H1 (cell line): ENCODE data around the gene GNG12. TPM values are rescaled to one million over a fixed set of nuclear protein-coding genes. Genes with fewer than 3 reads are reported as not detected.

ENCODE experiments used
- CTCF ChIA-PET: fragments of 300-600 bp; sonication (Branson Sonifier 250); formaldehyde crosslinking; loops from one replicate; lab custom pipeline; 2021; ENCODE audit not compliant: partially characterized antibody; lab: Charles Lee
- POLR2A ChIA-PET: fragments of 300-600 bp; sonication (Branson Sonifier 250); formaldehyde crosslinking; loops from one replicate; lab custom pipeline; 2021; ENCODE audit warnings: inconsistent platforms; ENCODE audit not compliant: partially characterized antibody; lab: Charles Lee
- DNase-seq, 2 experiments: peaks; one replicate each; pipeline versions ENCODE4 v3.0.0 to v3.0.0-alpha.2; 2010 to 2022; ENCODE audit warnings: low spot score in 2 of 2, low read depth in 1 of 2, mixed read lengths in 1 of 2
- FAIRE-seq: peaks from 2 replicates; lab custom pipeline; 2011; peaks lifted over from hg19 to GRCh38; lab: Jason Lieb, UNC
- H2AFZ ChIP-seq: 2 replicates; pipeline ENCODE4 v1.8.1; 2012; ENCODE audit warnings: low read length, inconsistent platforms
- H2AK5ac ChIP-seq: 2 replicates; pipeline ENCODE4 v1.6.1; 2013; ENCODE audit warnings: low read depth, low read length
- H2BK120ac ChIP-seq: replicated peaks from 2 replicates; pipeline ENCODE3; 2013; ENCODE audit warnings: low read depth, low read length, inconsistent platforms
- H2BK12ac ChIP-seq: 2 replicates; pipeline ENCODE4 v1.6.1; 2013; ENCODE audit warnings: low read depth, low read length
- H2BK15ac ChIP-seq: 2 replicates; pipeline ENCODE4 v1.6.1; 2013; ENCODE audit warnings: low read length
- H2BK20ac ChIP-seq: 2 replicates; pipeline ENCODE4 v1.6.1; 2013; ENCODE audit warnings: low read length
- H2BK5ac ChIP-seq: 2 replicates; pipeline ENCODE4 v1.6.1; 2013; ENCODE audit warnings: low read depth, low read length
- H3K14ac ChIP-seq: 2 replicates; pipeline ENCODE4 v1.6.1; 2013; ENCODE audit warnings: inconsistent platforms; ENCODE audit not compliant: insufficient read length
- H3K18ac ChIP-seq: 2 replicates; pipeline ENCODE4 v1.6.1; 2013; ENCODE audit warnings: low read length; ENCODE audit errors: extremely low read depth
- H3K23ac ChIP-seq: 2 replicates; pipeline ENCODE4 v1.6.1; 2013; ENCODE audit warnings: inconsistent platforms; ENCODE audit not compliant: insufficient read length
- H3K23me2 ChIP-seq: 2 replicates; pipeline ENCODE4 v1.6.1; 2013; ENCODE audit warnings: low read depth, low read length
- H3K27ac ChIP-seq: 2 replicates; pipeline ENCODE4 v1.6.1; 2011; ENCODE audit warnings: low read depth, low read length, inconsistent platforms
- H3K27me3 ChIP-seq, 4 experiments: replicated peaks in 1 of 4; 1 replicate in 1 of 4; 2 replicates in 3 of 4; pipeline versions ENCODE4 v1.6.1 to v1.8.1; 2011 to 2013; ENCODE audit warnings: low read length in 3 of 4, mild to moderate bottlenecking in 3 of 4, inconsistent platforms in 2 of 4, mixed read lengths in 2 of 4, moderate library complexity in 1 of 4; ENCODE audit not compliant: control insufficient read depth in 3 of 4, insufficient read depth in 3 of 4; ENCODE audit errors: extremely low read depth in 1 of 4
- H3K36me3 ChIP-seq, 4 experiments: 2 replicates each; pipeline versions ENCODE4 v1.6.1 to v1.8.1; 2011 to 2013; ENCODE audit warnings: mild to moderate bottlenecking in 4 of 4, low read length in 3 of 4, moderate library complexity in 2 of 4, control low read depth in 1 of 4, inconsistent platforms in 1 of 4; ENCODE audit not compliant: insufficient read depth in 4 of 4, control insufficient read depth in 2 of 4
- H3K4ac ChIP-seq: replicated peaks from 2 replicates; pipeline ENCODE3; 2013; ENCODE audit warnings: low read length, low read depth, mixed read lengths, inconsistent platforms; ENCODE audit not compliant: insufficient read length
- H3K4me1 ChIP-seq, 4 experiments: replicated peaks in 1 of 4; 1 replicate in 1 of 4; 2 replicates in 3 of 4; pipeline versions ENCODE4 v1.6.1 to v1.8.1; 2011 to 2013; ENCODE audit warnings: low read length in 3 of 4, inconsistent platforms in 2 of 4, mixed read lengths in 1 of 4; ENCODE audit not compliant: insufficient read depth in 4 of 4, control insufficient read depth in 3 of 4
- H3K4me2 ChIP-seq, 2 experiments: 2 replicates each; pipeline versions ENCODE4 v1.6.1 to v1.8.1; 2011 to 2013; ENCODE audit warnings: low read depth in 2 of 2, low read length in 2 of 2, control low read depth in 1 of 2, inconsistent platforms in 1 of 2, mild to moderate bottlenecking in 1 of 2; ENCODE audit not compliant: insufficient read depth in 1 of 2
- H3K4me3 ChIP-seq, 4 experiments: fragments of 200-600, 300-600 bp in 1 of 4; sonication (generic), shearing (Covaris generic), sonication (Bioruptor Twin) in 1 of 4; 2 replicates each; pipeline versions ENCODE4 v1.5.1 to v1.8.1; 2011 to 2016; ENCODE audit warnings: low read length in 4 of 4, low read depth in 3 of 4, control low read depth in 2 of 4, inconsistent platforms in 2 of 4, mild to moderate bottlenecking in 2 of 4, mixed read lengths in 1 of 4, moderate library complexity in 1 of 4; ENCODE audit not compliant: insufficient read depth in 2 of 4; ENCODE audit errors: extremely low read depth in 1 of 4
- H3K56ac ChIP-seq: replicated peaks from 2 replicates; pipeline ENCODE3; 2013; ENCODE audit warnings: low read depth, mild to moderate bottlenecking, mixed read lengths, low read length, inconsistent platforms; ENCODE audit not compliant: insufficient read length
- H3K79me1 ChIP-seq: 2 replicates; pipeline ENCODE4 v1.6.1; 2013; ENCODE audit warnings: low read depth, low read length, control low read depth
- H3K79me2 ChIP-seq, 2 experiments: 2 replicates each; pipeline versions ENCODE4 v1.6.1 to v1.8.1; 2012 to 2013; ENCODE audit warnings: low read length in 2 of 2, mild to moderate bottlenecking in 2 of 2, inconsistent platforms in 1 of 2; ENCODE audit not compliant: insufficient read depth in 2 of 2, control insufficient read depth in 1 of 2
- H3K9ac ChIP-seq, 4 experiments: replicated peaks in 1 of 4; 1 replicate in 1 of 4; 2 replicates in 3 of 4; pipeline versions ENCODE4 v1.6.1 to v1.8.1; 2011 to 2013; ENCODE audit warnings: low read depth in 3 of 4, low read length in 3 of 4, control low read depth in 2 of 4, mild to moderate bottlenecking in 2 of 4, moderate library complexity in 2 of 4, inconsistent platforms in 1 of 4; ENCODE audit errors: extremely low read depth in 1 of 4
- H3K9me3 ChIP-seq, 2 experiments: 2 replicates each; pipeline versions ENCODE4 v1.6.1 to v1.8.1; 2012 to 2013; ENCODE audit warnings: mild to moderate bottlenecking in 2 of 2, moderate library complexity in 2 of 2, control low read depth in 1 of 2, inconsistent platforms in 1 of 2, low read depth in 1 of 2, low read length in 1 of 2, mixed read lengths in 1 of 2; ENCODE audit not compliant: insufficient read depth in 2 of 2
- H4K20me1 ChIP-seq, 2 experiments: replicated peaks in 1 of 2; 2 replicates each; pipeline versions ENCODE3 to v1.8.1; 2011 to 2013; ENCODE audit warnings: inconsistent platforms in 2 of 2, low read length in 2 of 2, mild to moderate bottlenecking in 1 of 2; ENCODE audit not compliant: insufficient read depth in 2 of 2, control insufficient read depth in 1 of 2
- H4K5ac ChIP-seq: 2 replicates; pipeline ENCODE4 v1.6.1; 2013; ENCODE audit warnings: low read length, low read depth, mixed read lengths, inconsistent platforms; ENCODE audit not compliant: insufficient read length
- H4K8ac ChIP-seq: 2 replicates; pipeline ENCODE4 v1.8.0; 2013; ENCODE audit warnings: mild to moderate bottlenecking, moderate library complexity, low read length, inconsistent platforms; ENCODE audit not compliant: insufficient read depth; ENCODE audit errors: extremely low read depth
- H4K91ac ChIP-seq: replicated peaks from 2 replicates; pipeline ENCODE3; 2013; ENCODE audit warnings: low read length, mixed read lengths, inconsistent platforms; ENCODE audit not compliant: insufficient read length
- BRCA1 ChIP-seq: IDR thresholded peaks from 2 replicates; pipeline ENCODE4 v1.6.1; 2012; ENCODE audit warnings: low read depth, low read length, improper control_type of control experiment
- CBX8 ChIP-seq: fragments of 300-800, 300-1000 bp; sonication (generic); IDR thresholded peaks from 2 replicates; pipeline ENCODE4 v1.7.1; 2016; ENCODE audit warnings: low read depth, low read length, borderline replicate concordance
- CHD1 ChIP-seq: IDR thresholded peaks from 2 replicates; pipeline ENCODE4 v1.6.1; 2012; ENCODE audit warnings: low read depth, low read length, improper control_type of control experiment
- CHD2 ChIP-seq: IDR thresholded peaks from 2 replicates; pipeline ENCODE4 v1.6.1; 2012; ENCODE audit warnings: low read length, improper control_type of control experiment
- EP300 ChIP-seq, 2 experiments: IDR thresholded peaks; 1 replicate in 1 of 2; 2 replicates in 1 of 2; pipeline ENCODE4 v1.6.1; 2011 to 2012; ENCODE audit warnings: low read depth in 2 of 2, low read length in 2 of 2, mild to moderate bottlenecking in 2 of 2, borderline replicate concordance in 1 of 2, inconsistent platforms in 1 of 2, moderate library complexity in 1 of 2
- FOSL1 ChIP-seq: IDR thresholded peaks from 2 replicates; pipeline ENCODE4 v1.6.1; 2011; ENCODE audit warnings: mild to moderate bottlenecking, low read depth, low read length, moderate library complexity; ENCODE audit not compliant: insufficient read depth
- GTF2F1 ChIP-seq: IDR thresholded peaks from 2 replicates; pipeline ENCODE4 v1.6.1; 2012; ENCODE audit warnings: low read depth, low read length, improper control_type of control experiment, borderline replicate concordance
- HDAC6 ChIP-seq: IDR thresholded peaks from one replicate; pipeline ENCODE4 v1.7.1; 2012; ENCODE audit warnings: low read depth, mild to moderate bottlenecking, inconsistent platforms, low read length, moderate library complexity
- KDM1A ChIP-seq: fragments of 200-600, 300-600 bp; sonication (generic); IDR thresholded peaks from 2 replicates; pipeline ENCODE4 v1.7.1; 2016; ENCODE audit warnings: mild to moderate bottlenecking, low read length, borderline replicate concordance
- RNF2 ChIP-seq: fragments of 200-900, 300-1000 bp; sonication (generic); IDR thresholded peaks from 2 replicates; pipeline ENCODE4 v1.7.1; 2016; ENCODE audit warnings: borderline replicate concordance, low read depth, mild to moderate bottlenecking, antibody characterized with exemption, low read length; ENCODE audit not compliant: poor library complexity, severe bottlenecking; ENCODE audit errors: missing control alignments
- SIX5 ChIP-seq: IDR thresholded peaks from 2 replicates; pipeline ENCODE4 v1.6.1; 2011; ENCODE audit warnings: mild to moderate bottlenecking, low read depth, low read length
- SP1 ChIP-seq: IDR thresholded peaks from 2 replicates; pipeline ENCODE4 v1.6.1; 2011; ENCODE audit warnings: low read depth, low read length
- SP2 ChIP-seq: IDR thresholded peaks from 2 replicates; pipeline ENCODE4 v1.6.1; 2012; ENCODE audit warnings: mild to moderate bottlenecking, low read length, inconsistent platforms
- TBP ChIP-seq: IDR thresholded peaks from 2 replicates; pipeline ENCODE4 v1.6.1; 2011; ENCODE audit warnings: low read depth, low read length, improper control_type of control experiment
- WGBS, 2 experiments: shearing (Covaris generic) in 1 of 2; methylation state at CpG; one replicate each; pipeline versions ENCODE4 v1.1.6 to v1.1.7; 2013 to 2015; ENCODE audit warnings: low lambda C conversion rate in 2 of 2, mixed read lengths in 2 of 2, inconsistent platforms in 1 of 2, low coverage in 1 of 2, missing lambda C conversion rate in 1 of 2; ENCODE audit not compliant: insufficient replicate concordance in 2 of 2, insufficient coverage in 1 of 2, insufficient read length in 1 of 2; ENCODE audit errors: extremely low coverage in 1 of 2, missing lambda C conversion rate in 1 of 2; 5-methylcytosine and 5-hydroxymethylcytosine counted together
- polyA plus RNA-seq, 7 experiments: library from polyadenylated mRNA; depleted of rRNA in 3 of 7; stranded (reverse) in 5 of 7; unstranded in 2 of 7; fragments of >200 nt in 5 of 7; fragments of 200-250 nt in 2 of 7; gene quantifications; 1 replicate in 5 of 7; 2 replicates in 1 of 7; 4 replicates in 1 of 7; pipeline versions ENCODE4 v1.2.1 to v1.2.3, GENCODE V29; 2011 to 2013; ENCODE audit warnings: missing spikeins in 2 of 7, mixed read lengths in 2 of 7
- total RNA-seq: library from RNA; stranded (reverse); fragmentation: NEBNext Ultra II Directional; extraction: Animal tissue kit (Norgen Biotek cat#: 25700); gene quantifications from 2 replicates; pipeline ENCODE4 v1.2.1, GENCODE V29; 2021

The GNG12 gene
- total and polyA plus RNA-seq, 2 of the 8 experiments (the other 6 are each of a cell fraction or from before 2014, with no cell fraction given), result 11.4 to 35.8 TPM

DNA sequence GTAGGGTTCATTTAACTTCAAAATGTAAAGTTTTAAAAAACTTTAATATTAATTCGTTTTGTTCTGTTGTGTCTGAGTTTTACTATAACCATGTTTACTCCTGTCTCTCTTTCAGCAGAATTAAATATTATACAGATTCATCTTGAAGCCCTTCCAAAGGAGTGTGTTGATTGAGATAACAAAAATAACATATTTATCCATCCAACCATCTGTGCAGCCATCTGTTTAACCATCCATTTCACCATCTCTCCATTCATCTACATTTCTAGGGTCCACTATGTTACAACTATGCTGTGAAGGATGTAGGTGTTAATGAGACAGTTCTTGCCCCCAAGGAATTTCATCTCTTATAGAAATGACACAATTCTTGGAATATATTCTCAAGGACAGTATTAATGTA is 36.0 kb upstream of the GNG12 start:
- H3K4me1 ChIP-seq, result no peaks in the 10 kb centered on the region
- no peak overlapping the region for H3K23ac ChIP-seq
- H4K20me1 ChIP-seq, result no peaks in the 10 kb centered on the region
- H3K36me3 ChIP-seq, result no peaks in the 10 kb centered on the region
- H2BK12ac ChIP-seq, result no peak overlapping the region
- no peak overlapping the region for H4K8ac ChIP-seq
- no peak overlapping the region for H2AK5ac ChIP-seq
- H2BK20ac ChIP-seq, result no peak overlapping the region
- H3K79me1 ChIP-seq, result no peaks in the 10 kb centered on the region
- H3K56ac ChIP-seq, result no peak overlapping the region
- no peak overlapping the region for H4K5ac ChIP-seq
- H3K79me2 ChIP-seq, result no peaks in the 10 kb centered on the region
- H3K9me3 ChIP-seq, result no peaks in the 10 kb centered on the region
- no peak overlapping the region for H3K4me3 ChIP-seq
- H2AFZ ChIP-seq, result no peak overlapping the region
- no peak overlapping the region for H3K9ac ChIP-seq
- WGBS, 2 experiments, result 67% methylated on average over 1 of the region's 1 CpG; no CpG with 5 or more reads in 1 of the 2 experiments
- no peak overlapping the region for H3K4ac ChIP-seq
- H3K18ac ChIP-seq, result no peak overlapping the region
- no peak overlapping the region for H4K91ac ChIP-seq
- no peak overlapping the region for H2BK5ac ChIP-seq
- H3K14ac ChIP-seq, result no peak overlapping the region
- no peak overlapping the region for H3K4me2 ChIP-seq
- no peaks in the 10 kb centered on the region for H3K23me2 ChIP-seq
- H2BK120ac ChIP-seq, result no peak overlapping the region
- H3K27me3 ChIP-seq, result no peaks in the 10 kb centered on the region
- ChIA-PET POLR2A (no interaction called here), CTCF (interaction anchor here (0.7 kb wide), 1 partner anchor 264 kb away, joined by 4 read pairs; no protein-coding TSS in a partner anchor)
- DNase-seq (no peak), FAIRE-seq (no peak)
- H3K27ac ChIP-seq, result no peak overlapping the region
- H2BK15ac ChIP-seq, result no peak overlapping the region
- no peak for TF ChIP-seq TBP
- TF ChIP-seq RNF2, result no peak
- no peak for TF ChIP-seq CBX8
- TF ChIP-seq SP1, result no peak
- TF ChIP-seq KDM1A, result no peak
- no peak for TF ChIP-seq SIX5
- TF ChIP-seq GTF2F1, result no peak
- TF ChIP-seq CHD1, result no peak
- no peak for TF ChIP-seq EP300 (IDR thresholded peaks at IDR 0.05; ENCODE audit: borderline replicate concordance in 1 of 2, low read depth in 2 of 2, low read length in 2 of 2)
- TF ChIP-seq CHD2, result no peak
- TF ChIP-seq BRCA1, result no peak
- no peak for TF ChIP-seq FOSL1
- TF ChIP-seq HDAC6, result no peak
- no peak for TF ChIP-seq SP2
